ENCODE results near the gene BCL3.
"Not testable (repeated sequence)": the region's sequence is repeated elsewhere in the genome, so short reads cannot be mapped to it uniquely, and the experiment has no call there.

Gene BCL3

GRCh38 chr19:44779150-44779549 is 30.6 kb downstream of the BCL3 start:
- H3K4me1 ChIP-seq (ENCODE audit: control insufficient read depth, insufficient read depth, low read length) = 0 out of 2 replicates have a peak, but pooled peaks cover 4% of the 10 kb centered on the region
- H3K4me3 ChIP-seq (ENCODE audit: low read depth, low read length) = no peak overlapping the region
- CTCF ChIA-PET = interaction anchor here (0.6 to 2.5 kb wide), 6 partner anchors 8 to 208 kb away, joined by 3 to 12 read pairs (median 4); no protein-coding TSS in a partner anchor
- no peaks in the 10 kb centered on the region for H3K9me3 ChIP-seq (ENCODE audit: control insufficient read depth, insufficient read depth, low read depth, low read length)
- no peak for TF ChIP-seq ZNF175 (tag by site-specific recombination; IDR thresholded peaks at IDR 0.05)
- TF ChIP-seq KLF9 (tag by site-specific recombination; IDR thresholded peaks at IDR 0.05; ENCODE audit: low read depth) = no peak
- no peak for TF ChIP-seq ZNF510 (tag by site-specific recombination; IDR thresholded peaks at IDR 0.05; ENCODE audit: insufficient replicate concordance)
- TF ChIP-seq GLIS1 (tag by site-specific recombination; IDR thresholded peaks at IDR 0.05) = no peak
- TF ChIP-seq, protein P1, sequence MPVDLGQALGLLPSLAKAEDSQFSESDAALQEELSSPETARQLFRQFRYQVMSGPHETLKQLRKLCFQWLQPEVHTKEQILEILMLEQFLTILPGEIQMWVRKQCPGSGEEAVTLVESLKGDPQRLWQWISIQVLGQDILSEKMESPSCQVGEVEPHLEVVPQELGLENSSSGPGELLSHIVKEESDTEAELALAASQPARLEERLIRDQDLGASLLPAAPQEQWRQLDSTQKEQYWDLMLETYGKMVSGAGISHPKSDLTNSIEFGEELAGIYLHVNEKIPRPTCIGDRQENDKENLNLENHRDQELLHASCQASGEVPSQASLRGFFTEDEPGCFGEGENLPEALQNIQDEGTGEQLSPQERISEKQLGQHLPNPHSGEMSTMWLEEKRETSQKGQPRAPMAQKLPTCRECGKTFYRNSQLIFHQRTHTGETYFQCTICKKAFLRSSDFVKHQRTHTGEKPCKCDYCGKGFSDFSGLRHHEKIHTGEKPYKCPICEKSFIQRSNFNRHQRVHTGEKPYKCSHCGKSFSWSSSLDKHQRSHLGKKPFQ (tag by site-specific recombination; IDR thresholded peaks at IDR 0.05) = no peak
- no peak for TF ChIP-seq ZNF202 (tag by site-specific recombination; IDR thresholded peaks at IDR 0.05; ENCODE audit: borderline replicate concordance)
- TF ChIP-seq YY2 (tag by site-specific recombination; IDR thresholded peaks at IDR 0.05) = no peak
- no peak for TF ChIP-seq GFI1B (tag by site-specific recombination; IDR thresholded peaks at IDR 0.05)
- no peak for TF ChIP-seq REPIN1 (tag by site-specific recombination; IDR thresholded peaks at IDR 0.05; ENCODE audit: low read depth)
- no peak for TF ChIP-seq YY1 (tag by site-specific recombination; IDR thresholded peaks at IDR 0.05)
- no peak for TF ChIP-seq ZXDB (tag by site-specific recombination; IDR thresholded peaks at IDR 0.05)
- no peak for TF ChIP-seq ZNF585B (tag by site-specific recombination; IDR thresholded peaks at IDR 0.05)
- TF ChIP-seq ZNF660 (tag by site-specific recombination; IDR thresholded peaks at IDR 0.05) = no peak
- TF ChIP-seq ZNF211 (tag by site-specific recombination; IDR thresholded peaks at IDR 0.05; ENCODE audit: low read depth) = no peak
- no peak for TF ChIP-seq ZNF621 (tag by site-specific recombination; IDR thresholded peaks at IDR 0.05)
- TF ChIP-seq ZNF138 (tag by site-specific recombination; IDR thresholded peaks at IDR 0.05; ENCODE audit: borderline replicate concordance) = no peak
- no peaks in the 10 kb centered on the region for H3K36me3 ChIP-seq (ENCODE audit: control insufficient read depth in 2 of 2, insufficient read depth in 1 of 2, low read length in 2 of 2)
- POLR2A ChIA-PET = no interaction called here
- no peak overlapping the region for H3K27ac ChIP-seq (ENCODE audit: extremely low read depth, low read depth, low read length)

GRCh38 chr19:44781694-44782093 is 33.2 kb downstream of the BCL3 start:
- POLR2A ChIA-PET; H3K36me3 ChIP-seq (ENCODE audit: control insufficient read depth in 2 of 2, insufficient read depth in 1 of 2, low read length in 2 of 2); H3K27ac ChIP-seq (ENCODE audit: extremely low read depth, low read depth, low read length); H3K4me3 ChIP-seq (ENCODE audit: low read depth, low read length); H3K4me1 ChIP-seq (ENCODE audit: control insufficient read depth, insufficient read depth, low read length); H3K9me3 ChIP-seq (ENCODE audit: control insufficient read depth, insufficient read depth, low read depth, low read length): not testable (repeated sequence)
- CTCF ChIA-PET = interaction anchor here (1.2 to 5.4 kb wide), 3 partner anchors 59 to 125 kb away, joined by 4 to 72 read pairs (median 27); no protein-coding TSS in a partner anchor

- Histone ChIP-seq H3K4me3 (ENCODE audit: low read depth, low read length) (no peak overlapping the region), H3K36me3 (ENCODE audit: control insufficient read depth in 2 of 2, insufficient read depth in 1 of 2, low read length in 2 of 2) (no peaks in the 10 kb centered on the region), H3K27ac (ENCODE audit: extremely low read depth, low read depth, low read length) (no peak overlapping the region), H3K4me1 (ENCODE audit: control insufficient read depth, insufficient read depth, low read length) (no peaks in the 10 kb centered on the region), H3K9me3 (ENCODE audit: control insufficient read depth, insufficient read depth, low read depth, low read length) (no peaks in the 10 kb centered on the region)
- ChIA-PET CTCF (interaction anchor here (0.5 to 5.4 kb wide), 10 partner anchors 8 to 200 kb away, joined by 3 to 72 read pairs (median 6); no protein-coding TSS in a partner anchor), POLR2A (no interaction called here)
- TF ChIP-seq SCRT2 (tag by site-specific recombination; IDR thresholded peaks at IDR 0.05) (peak; percentile 68; the same call in 1 of the 2 replicates), ZNF621 (tag by site-specific recombination; IDR thresholded peaks at IDR 0.05) (no peak)
Measured at GRCh38 chr19:44782729-44783128, 34.2 kb downstream of the BCL3 start.

DNA sequence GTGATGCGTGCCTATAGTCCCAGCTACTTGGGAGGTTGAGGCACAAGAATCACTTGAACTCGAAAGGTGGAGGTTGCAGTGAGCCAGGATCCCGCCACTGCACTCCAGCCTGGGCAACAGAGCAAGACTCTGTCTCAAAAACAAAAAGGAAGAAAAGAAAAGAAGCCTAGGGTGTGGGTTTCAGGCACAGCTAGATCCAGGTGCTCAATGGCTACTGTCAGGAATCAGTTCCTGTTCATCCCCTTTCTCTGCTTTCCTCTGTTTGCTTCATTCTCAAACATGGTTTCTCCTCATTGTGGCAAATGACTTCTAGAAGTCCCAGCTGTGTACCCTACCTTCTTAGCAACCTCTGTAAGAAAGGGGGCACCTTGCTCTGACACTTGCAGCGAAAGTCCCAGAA is 35.0 kb downstream of the BCL3 start:
- POLR2A ChIA-PET = interaction anchor here (1.1 kb wide), 1 partner anchor 10 kb away, joined by 3 read pairs; no protein-coding TSS in a partner anchor
- Histone ChIP-seq H3K4me3 (ENCODE audit: low read depth, low read length) (no peak overlapping the region), H3K36me3 (ENCODE audit: control insufficient read depth in 2 of 2, insufficient read depth in 1 of 2, low read length in 2 of 2) (no peaks in the 10 kb centered on the region), H3K4me1 (ENCODE audit: control insufficient read depth, insufficient read depth, low read length) (no peaks in the 10 kb centered on the region), H3K27ac (ENCODE audit: extremely low read depth, low read depth, low read length) (no peak overlapping the region), H3K9me3 (ENCODE audit: control insufficient read depth, insufficient read depth, low read depth, low read length) (no peaks in the 10 kb centered on the region)
- CTCF ChIA-PET = interaction anchor here (0.6 to 5.4 kb wide), 40 partner anchors 9 to 712 kb away, joined by 3 to 72 read pairs (median 5); partner anchors contain the start of genes NECTIN2 and TOMM40
- TF ChIP-seq ZFHX2 (tag by site-specific recombination; conservative IDR thresholded peaks at IDR 0.05) = no peak
- TF ChIP-seq ZNF398 (tag by site-specific recombination; IDR thresholded peaks at IDR 0.05) = no peak
- TF ChIP-seq ZNF423 (tag by site-specific recombination; IDR thresholded peaks at IDR 0.05) = no peak
- no peak for TF ChIP-seq WT1 (tag by site-specific recombination; IDR thresholded peaks at IDR 0.05)
- no peak for TF ChIP-seq ZNF138 (tag by site-specific recombination; IDR thresholded peaks at IDR 0.05; ENCODE audit: borderline replicate concordance)
- no peak for TF ChIP-seq ZBTB44 (tag by site-specific recombination; IDR thresholded peaks at IDR 0.05)
